Cardiac muscle cell (in vitro differentiated cells and primary cell): ENCODE data around the gene MMP23B. TPM values are rescaled to one million over a fixed set of nuclear protein-coding genes. Genes with fewer than 3 reads are reported as not detected.

Experiments used
- DNase-seq, 2 donors: peaks; one replicate each; pipeline versions ENCODE4 v3.0.0 to v3.0.0-alpha.2; 2010 to 2017; ENCODE audit warnings: low read depth in 1 of 2, low spot score in 1 of 2
- H3K27ac ChIP-seq: fragments of 200-600 bp; sonication (generic); 2 replicates; pipeline ENCODE4 v1.5.1; 2016
- H3K27me3 ChIP-seq: fragments of 200-600 bp; sonication (generic); 2 replicates; pipeline ENCODE4 v1.6.0; 2016; ENCODE audit warnings: control low read depth
- H3K36me3 ChIP-seq: fragments of 200-600 bp; sonication (generic); 2 replicates; pipeline ENCODE4 v1.5.1; 2016; ENCODE audit warnings: control low read depth
- H3K4me1 ChIP-seq: fragments of 200-600 bp; sonication (generic); 2 replicates; pipeline ENCODE4 v1.8.1; 2017; ENCODE audit warnings: low read depth, mild to moderate bottlenecking, mixed run types
- H3K4me3 ChIP-seq: fragments of 200-600 bp; sonication (generic); 2 replicates; pipeline ENCODE4 v1.5.1; 2016; ENCODE audit warnings: mild to moderate bottlenecking
- H3K9me3 ChIP-seq: fragments of 200-600 bp; sonication (generic); 2 replicates; pipeline ENCODE4 v1.5.1; 2017; ENCODE audit warnings: low read depth, mild to moderate bottlenecking, control low read depth
- polyA plus RNA-seq: library from polyadenylated mRNA; unstranded; fragments of >200 nt; fragmentation: Nextera tagmentation; extraction: Ambion mirVana; gene quantifications from 2 replicates; pipeline ENCODE4 v1.2.1, GENCODE V29; 2016
- total RNA-seq: library from RNA; depleted of rRNA; stranded (reverse); fragments of >200 nt; gene quantifications from 2 replicates; pipeline ENCODE4 v1.2.3, GENCODE V29; 2016
- TF ChIP-seq, protein P1 (sequence below): IDR thresholded peaks from 2 replicates; pipeline ENCODE4 v1.5.1; 2012; ENCODE audit warnings: low read depth, mild to moderate bottlenecking, low read length

Gene MMP23B
- total and polyA plus RNA-seq, 2 experiments from 2014 or later = 14.1 to 23.6 TPM

DNA sequence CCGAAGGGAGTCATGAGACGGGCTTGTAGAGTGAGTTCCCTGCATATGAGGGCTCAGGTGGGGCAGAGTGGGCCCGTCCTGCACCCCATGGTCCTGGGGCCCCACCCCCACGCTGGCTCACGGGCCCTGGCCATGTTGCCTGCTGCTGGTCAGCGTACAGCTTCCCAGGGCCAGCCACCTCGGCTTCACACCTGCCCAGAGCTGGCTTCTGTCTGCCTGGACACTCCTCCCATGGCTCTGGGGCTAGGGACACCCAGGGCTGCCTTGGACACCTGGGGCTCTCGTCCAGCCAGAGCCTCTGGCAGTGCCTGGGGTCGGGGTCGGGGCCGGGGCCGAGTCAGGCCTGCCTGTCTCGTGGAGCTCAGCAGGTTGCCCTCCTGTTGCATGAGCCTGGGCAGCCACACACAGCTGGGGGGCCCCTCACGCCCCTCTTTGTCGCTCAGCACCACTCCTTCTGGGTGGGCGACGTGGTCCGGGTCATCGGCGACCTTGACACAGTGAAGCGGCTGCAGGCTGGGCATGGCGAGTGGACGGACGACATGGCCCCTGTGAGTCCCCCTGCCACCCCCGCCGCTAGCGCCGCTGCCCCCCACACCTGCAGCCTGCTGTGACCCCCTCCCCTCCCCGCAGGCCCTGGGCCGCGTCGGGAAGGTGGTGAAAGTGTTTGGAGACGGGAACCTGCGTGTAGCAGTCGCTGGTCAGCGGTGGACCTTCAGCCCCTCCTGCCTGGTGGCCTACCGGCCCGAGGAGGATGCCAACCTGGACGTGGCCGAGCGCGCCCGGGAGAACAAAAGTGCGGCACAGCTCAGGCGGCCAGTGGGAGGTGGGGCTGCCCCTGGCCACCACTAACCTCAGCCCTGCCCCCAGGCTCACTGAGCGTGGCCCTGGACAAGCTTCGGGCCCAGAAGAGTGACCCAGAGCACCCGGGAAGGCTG is 5.5 kb upstream of the MMP23B start:
- TF ChIP-seq, protein P1, sequence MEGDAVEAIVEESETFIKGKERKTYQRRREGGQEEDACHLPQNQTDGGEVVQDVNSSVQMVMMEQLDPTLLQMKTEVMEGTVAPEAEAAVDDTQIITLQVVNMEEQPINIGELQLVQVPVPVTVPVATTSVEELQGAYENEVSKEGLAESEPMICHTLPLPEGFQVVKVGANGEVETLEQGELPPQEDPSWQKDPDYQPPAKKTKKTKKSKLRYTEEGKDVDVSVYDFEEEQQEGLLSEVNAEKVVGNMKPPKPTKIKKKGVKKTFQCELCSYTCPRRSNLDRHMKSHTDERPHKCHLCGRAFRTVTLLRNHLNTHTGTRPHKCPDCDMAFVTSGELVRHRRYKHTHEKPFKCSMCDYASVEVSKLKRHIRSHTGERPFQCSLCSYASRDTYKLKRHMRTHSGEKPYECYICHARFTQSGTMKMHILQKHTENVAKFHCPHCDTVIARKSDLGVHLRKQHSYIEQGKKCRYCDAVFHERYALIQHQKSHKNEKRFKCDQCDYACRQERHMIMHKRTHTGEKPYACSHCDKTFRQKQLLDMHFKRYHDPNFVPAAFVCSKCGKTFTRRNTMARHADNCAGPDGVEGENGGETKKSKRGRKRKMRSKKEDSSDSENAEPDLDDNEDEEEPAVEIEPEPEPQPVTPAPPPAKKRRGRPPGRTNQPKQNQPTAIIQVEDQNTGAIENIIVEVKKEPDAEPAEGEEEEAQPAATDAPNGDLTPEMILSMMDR = no peak
- no peak overlapping the region for H3K4me3 ChIP-seq
- H3K36me3 ChIP-seq = peaks cover 8% of the 10 kb centered on the region
- no peaks in the 10 kb centered on the region for H3K9me3 ChIP-seq
- no peak overlapping the region for H3K27ac ChIP-seq
- H3K27me3 ChIP-seq = peaks cover 27% of the 10 kb centered on the region
- DNase-seq = no peak
- peaks cover 15% of the 10 kb centered on the region for H3K4me1 ChIP-seq

DNA sequence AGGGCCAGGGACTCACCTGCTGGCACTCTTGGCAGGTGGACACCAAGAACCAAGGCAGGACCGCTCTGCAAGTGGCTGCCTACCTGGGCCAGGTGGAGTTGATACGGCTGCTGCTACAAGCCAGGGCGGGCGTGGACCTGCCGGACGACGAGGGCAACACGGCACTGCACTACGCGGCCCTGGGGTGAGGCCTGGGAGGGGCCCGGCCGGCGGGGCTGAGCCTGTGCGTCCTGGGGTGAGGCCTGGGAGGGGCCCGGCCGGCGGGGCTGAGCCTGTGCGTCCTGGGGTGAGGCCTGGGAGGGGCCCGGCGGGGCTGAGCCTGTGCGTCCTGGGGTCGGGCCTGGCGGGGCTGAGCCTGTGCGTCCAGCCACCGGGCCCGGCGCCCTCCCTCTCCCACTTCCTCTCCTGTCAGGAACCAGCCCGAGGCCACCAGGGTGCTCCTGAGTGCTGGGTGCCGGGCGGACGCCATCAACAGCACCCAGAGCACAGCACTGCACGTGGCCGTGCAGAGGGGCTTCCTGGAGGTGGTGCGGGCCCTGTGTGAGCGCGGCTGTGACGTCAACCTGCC is 4.6 kb upstream of the MMP23B start:
- TF ChIP-seq, protein P1 = no peak
- Histone ChIP-seq H3K27ac (no peak overlapping the region), H3K9me3 (no peaks in the 10 kb centered on the region), H3K36me3 (peaks cover 8% of the 10 kb centered on the region), H3K4me1 (peaks cover 20% of the 10 kb centered on the region), H3K27me3 (peaks cover 35% of the 10 kb centered on the region), H3K4me3 (no peak overlapping the region)
- no peak for DNase-seq

DNA sequence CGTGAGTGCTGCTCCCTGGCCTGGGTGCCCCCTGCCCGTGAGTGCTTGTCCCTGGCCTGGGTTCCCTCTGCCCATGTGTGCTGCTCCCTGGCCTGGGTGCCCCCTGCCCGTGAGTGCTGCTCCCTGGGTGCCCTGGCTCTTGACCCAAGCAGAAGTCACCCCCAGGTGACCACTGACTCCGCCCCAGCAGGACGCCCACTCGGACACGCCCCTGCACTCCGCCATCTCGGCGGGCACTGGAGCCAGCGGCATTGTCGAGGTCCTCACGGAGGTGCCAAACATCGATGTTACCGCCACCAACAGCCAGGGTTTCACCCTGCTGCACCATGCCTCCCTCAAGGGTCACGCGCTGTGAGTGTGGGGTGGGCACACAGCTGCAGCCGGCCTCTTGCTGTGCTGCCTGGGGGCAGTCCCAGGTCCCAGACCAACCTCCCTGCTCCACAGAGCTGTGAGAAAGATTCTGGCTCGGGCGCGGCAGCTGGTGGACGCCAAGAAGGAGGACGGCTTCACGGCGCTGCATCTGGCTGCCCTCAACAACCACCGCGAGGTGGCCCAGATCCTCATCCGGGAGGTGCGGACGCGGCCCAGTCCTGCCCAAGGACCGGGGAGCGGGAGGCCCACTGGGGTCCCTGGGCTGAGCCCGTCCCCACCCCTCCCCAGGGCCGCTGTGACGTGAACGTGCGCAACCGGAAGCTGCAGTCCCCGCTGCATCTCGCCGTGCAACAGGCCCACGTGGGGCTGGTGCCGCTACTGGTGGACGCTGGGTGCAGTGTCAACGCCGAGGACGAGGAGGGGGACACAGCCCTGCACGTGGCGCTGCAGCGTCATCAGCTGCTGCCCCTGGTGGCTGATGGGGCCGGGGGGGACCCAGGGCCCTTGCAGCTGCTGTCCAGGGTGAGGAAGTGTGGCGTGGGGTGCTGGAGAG is 3.9 kb upstream of the MMP23B start:
- DNase-seq = no peak
- Histone ChIP-seq H3K27me3 (peaks cover 35% of the 10 kb centered on the region), H3K27ac (no peak overlapping the region), H3K4me3 (no peak overlapping the region), H3K4me1 (peaks cover 20% of the 10 kb centered on the region), H3K9me3 (no peaks in the 10 kb centered on the region), H3K36me3 (peaks cover 8% of the 10 kb centered on the region)
- TF ChIP-seq, protein P1 = no peak

- Histone ChIP-seq H3K27ac (no peak overlapping the region), H3K4me3 (no peak overlapping the region), H3K9me3 (no peaks in the 10 kb centered on the region), H3K36me3 (peaks cover 8% of the 10 kb centered on the region), H3K27me3 (peaks cover 35% of the 10 kb centered on the region), H3K4me1 (peaks cover 20% of the 10 kb centered on the region)
- no peak for DNase-seq
- TF ChIP-seq, protein P1 = no peak
Measured at GRCh38 chr1:1628754-1629429, 3.1 kb upstream of the MMP23B start.
